DMS 273 (cell line): ENCODE measurements around the gene IL1RAPL1.
A peak's percentile ranks its signal among the peaks of the same experiment; 100 is the strongest.

Experiments
- DNase-seq: peaks from one replicate; lab custom pipeline; 2025; ENCODE audit not compliant: unreplicated experiment; lab: John Stamatoyannopoulos, UW

IL1RAPL1 gene

DNA sequence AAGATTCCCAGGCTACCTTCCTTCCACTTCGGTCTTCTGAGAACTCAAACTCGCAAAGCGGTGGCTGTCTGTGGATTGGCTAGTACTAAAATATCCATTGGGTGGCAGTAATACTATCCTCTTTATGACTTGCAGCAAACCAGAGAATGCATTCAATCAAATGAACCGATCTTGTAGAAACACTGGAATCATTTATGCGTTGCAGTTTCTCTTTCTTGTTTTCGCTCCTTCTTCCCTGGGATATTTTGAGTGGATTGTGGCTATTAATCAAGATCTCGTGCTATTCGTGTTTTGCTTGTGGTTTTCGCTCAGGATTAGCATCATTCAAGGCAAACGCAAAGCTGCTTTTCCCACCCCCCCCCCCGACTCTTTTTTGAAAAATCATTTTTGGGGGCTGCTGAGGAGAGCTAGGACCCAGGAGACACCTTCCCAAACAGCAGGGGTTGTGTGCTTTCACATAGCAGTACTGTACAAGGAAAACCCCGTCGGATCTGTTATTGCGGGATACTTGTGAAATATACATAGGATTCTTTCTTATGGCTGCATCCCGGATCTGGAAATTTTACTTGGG lies at the start of gene IL1RAPL1:
IL1RAPL1 (plus strand) TSS at position 466 of the 571 bp plus-strand sequence.
- DNase-seq: no peak

DNA sequence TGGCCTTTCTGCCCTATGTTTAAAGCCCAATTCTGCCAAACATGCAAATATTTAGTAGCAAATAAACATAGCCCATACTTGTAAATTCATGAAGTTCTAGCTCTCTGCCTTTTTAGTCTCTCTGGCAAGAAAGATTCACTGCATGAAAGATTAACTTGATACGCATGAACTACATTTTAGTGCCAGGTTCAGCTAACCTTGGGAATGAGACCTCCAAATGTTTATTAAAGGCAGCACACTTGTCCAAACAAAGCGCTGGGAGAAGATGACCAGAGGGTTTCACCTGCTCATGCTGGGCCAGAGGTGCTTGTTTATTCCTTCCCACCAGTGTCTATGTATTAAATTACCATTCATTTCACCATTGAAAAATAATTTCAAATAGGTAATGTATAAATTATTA lies 44.5 kb upstream of the IL1RAPL1 start:
- no peak for DNase-seq

DNA sequence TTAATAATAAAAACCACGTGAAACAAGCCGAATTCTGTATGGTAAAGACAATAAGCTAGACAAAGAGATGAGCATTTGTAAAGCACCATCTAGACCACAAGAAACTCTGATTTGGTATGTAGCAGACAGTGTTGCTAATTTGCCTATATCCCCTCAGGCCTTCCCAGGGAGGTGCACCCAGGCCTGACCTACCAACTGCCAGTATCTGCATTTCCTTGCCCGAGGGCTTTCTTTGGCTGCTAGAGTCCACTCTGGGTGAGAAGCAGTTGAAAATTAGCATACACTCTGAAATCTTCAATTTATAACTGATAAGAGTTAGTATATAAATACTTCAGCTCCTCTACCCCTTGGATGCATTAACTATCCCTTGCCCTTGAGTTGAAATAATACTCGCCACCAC lies 37.4 kb upstream of the IL1RAPL1 start:
- no peak for DNase-seq

DNA sequence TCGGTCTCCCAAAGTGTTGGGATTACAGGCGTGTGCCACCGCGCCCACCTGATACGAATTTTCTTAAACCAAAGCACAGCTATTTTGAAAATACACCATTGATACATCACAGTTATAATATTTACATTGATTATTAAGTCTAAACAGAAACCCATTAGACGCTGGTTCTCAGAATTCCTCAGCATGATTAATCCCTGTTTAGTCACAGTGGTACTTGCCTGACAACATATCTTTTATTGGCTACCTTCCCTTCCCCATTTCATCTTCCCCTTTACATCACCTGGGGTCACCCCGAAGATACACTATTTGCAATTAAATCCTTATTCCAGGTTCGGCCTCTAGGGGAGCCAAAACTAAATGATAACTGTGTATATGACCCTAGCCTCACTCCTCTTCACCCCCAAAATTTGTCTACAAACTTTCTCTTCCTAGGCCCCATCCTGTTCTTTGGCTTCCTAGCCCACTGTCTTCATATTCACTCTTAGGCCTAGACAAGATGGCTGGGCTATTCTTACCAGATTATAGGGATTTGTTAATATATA lies 36.8 kb upstream of the IL1RAPL1 start:
- no peak for DNase-seq

DNA sequence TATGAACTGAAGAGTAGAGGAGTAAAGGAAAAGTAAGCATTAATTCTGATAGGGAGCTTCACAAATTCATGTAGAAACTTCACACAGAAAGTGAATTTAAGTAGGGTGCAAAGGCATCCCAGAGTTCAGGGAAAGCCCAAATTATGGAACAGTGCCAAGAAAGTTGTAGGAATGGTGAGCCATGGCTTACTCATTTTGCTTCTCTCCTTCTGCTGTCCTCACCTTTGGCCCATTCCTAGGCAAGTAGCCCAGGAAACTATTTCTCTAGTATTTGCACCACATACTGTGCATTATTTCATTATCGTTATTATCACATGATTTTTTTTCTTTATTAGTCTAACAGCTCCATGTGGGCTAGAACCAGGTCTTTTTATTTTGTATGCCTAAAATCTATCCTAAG lies 34.9 kb upstream of the IL1RAPL1 start:
- peak; percentile 0 for DNase-seq

DNA sequence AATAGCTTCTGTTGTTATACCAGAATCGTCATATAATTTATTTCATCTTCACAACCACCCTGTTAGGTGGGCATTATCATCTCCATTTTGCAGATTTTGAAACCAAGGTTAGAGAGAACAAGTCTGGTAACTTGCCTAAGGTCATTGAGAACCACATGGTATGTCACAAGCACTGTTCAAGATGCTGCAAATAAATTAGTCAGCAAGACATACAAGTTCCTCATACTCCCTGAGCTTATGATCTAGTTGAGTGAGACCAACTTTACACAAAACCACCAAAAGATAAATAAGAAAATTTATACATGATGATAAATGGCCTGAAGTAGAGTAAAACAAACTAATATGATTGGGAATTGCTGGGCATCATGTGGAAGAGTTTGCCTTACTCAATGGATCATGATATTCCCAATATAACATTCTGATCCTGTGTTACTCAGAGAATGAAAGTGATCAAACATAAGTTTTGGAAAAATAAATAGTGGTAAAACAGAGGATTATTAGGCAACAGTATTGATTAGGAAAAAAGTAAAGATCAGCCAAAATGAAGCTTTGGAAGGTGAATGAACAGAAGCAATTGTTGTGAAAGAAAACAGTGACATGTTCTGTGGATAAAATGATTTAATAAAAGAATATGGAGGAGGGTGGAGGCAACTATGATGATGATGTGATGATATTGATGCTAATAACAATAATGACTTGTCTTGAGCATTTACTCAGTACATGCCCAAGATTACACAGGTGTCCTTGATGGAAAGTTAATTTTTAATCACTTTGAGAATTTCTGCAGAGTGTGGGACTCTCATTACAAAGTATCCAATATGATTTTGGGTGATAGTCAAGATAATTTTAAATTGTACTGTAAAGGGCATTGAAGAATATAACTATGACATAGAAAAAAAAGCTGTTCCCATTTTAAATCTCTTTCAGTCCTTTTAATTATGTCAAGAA lies 34.1 kb upstream of the IL1RAPL1 start:
- no peak for DNase-seq

DNA sequence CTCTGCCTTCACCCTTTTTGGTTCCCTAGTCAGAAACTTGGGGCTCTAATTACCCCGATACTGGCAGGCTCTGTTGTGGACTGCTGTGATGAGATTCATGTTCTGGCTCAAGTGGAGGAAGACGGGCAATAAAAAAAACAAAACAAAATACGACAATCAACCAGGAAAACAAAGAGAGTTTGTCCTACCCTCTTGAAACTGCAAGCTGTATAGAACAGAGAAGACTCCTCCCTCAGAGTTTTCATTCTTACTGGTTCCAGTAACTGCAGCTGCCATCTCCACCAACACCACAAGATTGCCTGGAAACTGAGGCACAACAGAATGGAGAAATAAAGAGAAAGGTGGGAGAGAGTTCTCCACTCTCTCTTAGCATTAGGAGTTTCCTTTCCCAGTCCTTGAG lies 11.1 kb upstream of the IL1RAPL1 start:
- no peak for DNase-seq

DNA sequence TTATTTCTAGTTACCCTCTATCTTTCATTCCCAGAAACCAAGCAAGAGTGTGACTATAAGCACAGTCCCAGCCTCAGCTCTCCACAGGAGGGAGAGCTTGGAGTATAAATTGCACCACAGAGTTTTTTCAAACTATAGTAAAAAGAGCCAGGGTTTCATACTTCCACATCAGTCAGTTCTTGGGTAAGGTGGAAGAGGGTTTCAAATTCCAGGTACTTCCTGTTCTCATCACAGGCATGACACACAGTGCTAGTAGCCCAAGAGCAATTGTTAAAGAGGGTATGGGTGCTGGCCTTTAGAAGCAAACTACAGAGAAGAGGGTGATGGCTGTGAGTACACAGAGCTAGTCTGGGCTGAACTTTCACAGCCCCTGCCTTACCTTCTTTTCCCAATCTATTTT lies 5.7 kb upstream of the IL1RAPL1 start:
- no peak for DNase-seq

DNA sequence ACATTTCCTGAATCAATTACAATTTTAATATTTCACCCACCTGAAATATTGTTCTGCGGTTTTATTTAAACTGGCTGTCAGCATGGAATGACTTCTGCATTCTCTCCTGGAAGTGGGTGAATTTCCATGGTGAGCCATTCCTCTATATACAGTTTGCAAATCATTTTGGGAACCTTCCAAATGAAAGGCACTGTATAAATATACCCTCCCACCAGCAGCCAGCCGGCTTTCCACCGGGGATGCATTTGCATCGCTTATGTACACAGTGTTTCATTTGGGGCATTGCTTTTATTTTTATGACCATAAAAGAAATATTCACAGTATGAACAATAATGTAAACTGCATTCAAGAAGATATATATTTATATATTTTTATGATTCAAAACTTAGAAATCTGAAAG lies 4.7 kb upstream of the IL1RAPL1 start:
- DNase-seq: no peak

DNA sequence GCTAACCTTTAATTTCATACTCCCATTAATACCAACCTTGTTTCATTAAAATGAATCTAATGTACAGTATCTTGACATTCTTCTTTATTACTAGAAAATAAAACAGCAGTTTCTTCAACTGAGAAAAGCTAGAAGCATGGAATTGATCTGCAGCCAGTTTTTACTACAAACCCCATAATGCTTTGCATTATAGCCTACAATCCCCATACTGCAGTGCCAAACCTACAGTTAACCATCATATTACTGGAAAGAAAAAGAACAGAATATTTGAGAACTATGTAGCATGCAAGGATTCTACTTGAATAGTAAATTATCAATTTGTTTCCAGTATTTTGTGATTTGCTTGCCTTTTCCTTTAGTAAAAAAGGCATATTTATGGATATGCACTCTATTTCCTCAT lies 3.2 kb upstream of the IL1RAPL1 start:
- DNase-seq: no peak

DNA sequence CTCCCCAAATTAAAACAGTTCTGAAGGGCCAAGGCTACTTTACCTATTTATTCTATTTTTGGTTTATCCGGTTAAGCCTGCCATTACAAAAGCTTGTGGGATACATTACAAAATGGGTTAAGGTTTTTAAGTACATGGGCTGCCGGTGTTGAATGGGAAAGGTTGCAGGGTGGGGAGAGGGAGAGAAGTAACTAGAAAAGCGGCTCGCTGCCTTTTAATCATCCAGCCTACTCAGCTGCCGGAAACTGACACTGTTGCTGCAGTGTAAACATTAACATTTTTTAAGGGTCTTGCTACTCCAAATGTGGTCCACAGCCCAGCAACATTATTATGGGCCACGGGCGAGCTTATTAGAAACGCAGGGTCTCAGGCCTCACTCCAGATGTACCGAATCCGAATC lies 1.5 kb upstream of the IL1RAPL1 start:
- no peak for DNase-seq

DNA sequence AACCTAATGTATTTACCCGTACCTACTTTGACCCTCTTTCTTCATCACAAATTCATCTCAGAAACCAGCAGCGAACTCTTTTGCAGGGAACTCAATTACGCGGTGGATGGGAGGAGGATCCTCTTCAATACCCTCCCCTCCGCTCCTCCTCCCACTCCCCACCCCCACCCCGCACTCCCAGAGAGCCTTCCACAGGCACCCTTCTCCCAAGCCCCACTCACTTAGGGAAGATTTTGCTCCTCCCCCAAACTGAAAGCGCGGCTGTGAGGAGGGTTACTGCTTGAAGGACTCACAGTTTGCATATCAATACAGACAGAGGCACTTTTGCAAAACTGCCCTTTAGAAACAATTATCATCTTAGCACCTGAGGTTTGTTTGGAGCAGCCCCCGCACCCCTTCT lies 960 bp upstream of the IL1RAPL1 start:
- no peak for DNase-seq

DNA sequence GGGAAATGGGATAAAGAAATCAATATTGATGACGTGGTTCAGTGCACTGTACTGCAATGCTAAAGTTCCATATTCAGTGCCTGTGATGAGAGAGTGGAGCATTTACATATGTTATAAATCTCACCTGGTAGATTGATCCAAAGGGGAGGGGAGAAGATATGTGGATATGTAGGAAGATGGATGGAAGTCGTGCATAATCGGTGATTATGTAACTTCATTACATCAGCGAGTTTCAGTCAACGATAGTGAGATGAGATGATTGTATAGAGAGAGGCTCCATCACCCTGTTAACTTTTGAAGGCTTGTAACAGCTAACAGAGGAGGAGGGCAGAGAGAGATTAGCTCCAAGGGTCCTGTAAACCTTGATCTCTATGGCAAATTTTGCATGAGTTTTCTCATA lies 1.8 kb downstream of the IL1RAPL1 start:
- DNase-seq: no peak

DNA sequence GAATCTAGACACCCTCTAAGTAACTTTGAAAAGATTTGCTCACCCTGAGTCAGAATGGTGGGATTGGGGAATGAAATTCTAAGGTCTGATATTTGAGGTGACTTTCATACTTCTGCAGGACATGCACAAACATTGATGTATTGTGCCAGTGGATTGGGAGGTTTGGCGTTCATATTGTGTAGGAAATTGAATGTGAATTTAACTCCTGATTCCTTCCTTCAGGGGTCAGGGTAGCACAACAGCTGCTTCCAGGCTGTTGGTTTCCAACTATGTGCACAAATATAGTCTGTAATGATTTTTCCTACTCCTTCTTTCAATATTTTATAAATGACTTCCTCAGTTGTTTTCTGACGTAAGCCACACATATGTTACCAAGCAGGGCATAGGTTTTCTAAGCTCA lies 3.1 kb downstream of the IL1RAPL1 start:
- DNase-seq: no peak

DNA sequence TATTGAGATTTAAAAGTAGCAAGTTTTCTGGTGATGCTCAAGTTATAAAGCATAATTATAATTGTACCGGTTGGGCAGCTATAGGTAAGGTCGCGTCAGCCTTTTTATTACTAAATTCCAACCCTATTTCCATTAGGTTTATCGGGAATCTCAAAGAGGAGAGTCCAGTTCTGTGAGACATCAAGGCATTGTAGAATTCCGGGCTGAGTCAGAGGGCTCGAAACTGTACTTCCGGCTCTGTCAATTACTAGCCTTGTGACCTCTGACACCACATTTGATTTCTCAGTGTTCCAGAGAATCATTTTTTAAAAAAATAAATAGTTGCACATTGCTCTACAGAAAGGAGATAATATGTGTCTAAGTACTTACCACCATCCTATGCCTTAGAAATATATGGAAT lies 4.3 kb downstream of the IL1RAPL1 start:
- DNase-seq: no peak

DNA sequence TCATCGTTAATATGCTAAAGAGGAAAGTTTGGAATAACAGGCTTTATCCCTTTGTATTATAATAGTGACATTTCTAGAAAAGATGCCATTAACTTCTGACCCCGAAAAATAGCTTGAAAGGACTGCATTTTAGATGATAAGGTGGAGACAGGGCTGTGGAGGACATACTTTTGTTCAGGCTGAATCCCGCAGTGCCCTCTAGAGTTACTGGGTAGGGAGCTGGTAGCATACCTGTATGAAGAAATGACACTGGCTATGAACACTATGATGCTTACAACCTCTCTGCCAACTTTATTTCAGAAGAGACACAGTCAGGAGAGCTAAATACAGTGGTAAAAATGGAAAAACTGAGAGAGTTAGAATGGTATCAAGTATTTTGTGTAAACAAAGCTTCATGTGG lies 8.1 kb downstream of the IL1RAPL1 start:
- no peak for DNase-seq

DNA sequence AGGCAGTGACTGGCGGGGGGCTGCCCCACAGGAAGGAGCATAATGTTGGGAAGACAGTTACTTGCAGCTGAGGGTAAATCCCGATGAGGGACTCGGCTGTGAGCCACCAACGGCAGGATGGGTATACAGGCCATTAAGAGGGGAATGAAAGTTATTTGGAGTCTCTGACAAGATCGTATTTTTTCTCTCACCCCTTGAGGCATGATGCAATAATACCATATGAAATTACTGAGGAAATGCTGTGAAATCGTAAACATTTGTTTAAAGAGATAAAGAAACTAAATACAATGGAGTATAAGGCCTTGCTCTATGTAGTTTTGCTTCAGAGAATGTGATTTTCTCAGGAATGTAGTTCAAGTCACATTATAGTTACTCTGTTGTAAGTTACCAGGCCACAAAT lies 12.7 kb downstream of the IL1RAPL1 start:
- no peak for DNase-seq

DNA sequence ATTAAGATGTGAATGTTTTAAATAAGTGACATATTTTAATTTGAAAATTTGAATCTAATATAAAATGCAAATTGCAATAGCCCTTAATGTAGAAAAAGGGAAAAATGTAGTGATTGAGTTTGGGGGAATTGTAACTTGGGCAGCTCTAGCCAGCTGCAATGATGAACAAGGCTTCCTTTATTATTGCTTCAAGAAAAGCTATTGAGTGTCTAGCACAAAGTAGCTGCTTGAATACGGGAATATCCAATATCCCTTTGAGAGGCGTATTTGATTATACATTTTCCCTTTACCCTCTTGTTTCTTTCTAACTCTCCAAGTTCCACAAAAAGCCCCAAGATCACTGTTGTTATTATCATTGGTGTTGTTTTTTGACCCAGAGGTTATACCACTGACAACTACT lies 21.8 kb downstream of the IL1RAPL1 start:
- DNase-seq: no peak

DNA sequence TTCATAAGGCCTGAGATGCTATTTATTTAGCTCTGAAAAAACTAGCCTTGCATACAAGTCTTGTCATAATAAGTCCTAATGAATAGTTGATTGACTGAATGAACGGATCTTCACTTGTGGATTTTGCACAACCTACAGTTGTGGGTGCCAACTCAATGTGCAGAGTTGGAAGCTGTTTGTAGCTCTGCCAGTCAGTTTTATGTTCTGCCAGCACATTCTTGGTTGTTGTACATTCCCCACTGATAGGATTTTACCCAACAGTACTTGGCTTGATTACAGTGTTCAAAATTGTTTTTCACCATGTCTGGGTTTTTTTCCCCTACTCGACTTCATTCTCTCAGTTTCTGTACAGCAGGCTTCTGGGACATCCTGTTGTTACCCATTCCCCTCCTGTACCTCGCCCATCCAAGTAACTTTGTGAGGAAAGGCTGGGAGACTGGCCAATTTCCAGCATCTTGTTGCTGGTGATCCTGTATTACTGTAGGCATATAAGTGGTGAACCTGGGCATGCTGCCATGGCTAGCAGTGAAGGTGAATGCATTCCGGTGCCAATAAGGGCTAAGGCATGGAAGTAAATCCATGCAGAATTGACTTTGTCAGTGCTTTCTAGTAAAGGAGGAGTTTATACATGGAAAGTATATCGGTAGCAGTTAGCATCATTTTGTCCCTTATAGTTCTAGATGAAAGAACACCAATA lies 22.8 kb downstream of the IL1RAPL1 start:
- no peak for DNase-seq

DNA sequence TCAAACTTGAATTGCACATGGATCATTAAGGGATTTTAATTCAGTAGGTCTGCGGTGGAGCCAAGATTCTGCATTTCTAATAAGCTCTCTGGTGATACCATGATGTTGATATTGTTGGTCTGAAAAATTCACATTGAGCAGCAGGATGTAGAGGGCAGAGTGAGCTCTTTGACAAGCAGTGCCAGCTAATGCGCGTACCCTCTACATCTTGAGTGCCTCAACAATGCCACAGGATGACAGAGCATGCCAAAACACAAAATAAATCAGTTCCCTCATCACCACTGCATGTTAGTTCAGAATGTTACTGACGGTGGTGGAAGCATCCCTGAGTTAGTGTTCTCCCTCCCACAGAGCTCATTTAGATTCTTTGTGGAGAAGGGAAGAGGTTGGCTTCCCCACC lies 23.5 kb downstream of the IL1RAPL1 start:
- no peak for DNase-seq

DNA sequence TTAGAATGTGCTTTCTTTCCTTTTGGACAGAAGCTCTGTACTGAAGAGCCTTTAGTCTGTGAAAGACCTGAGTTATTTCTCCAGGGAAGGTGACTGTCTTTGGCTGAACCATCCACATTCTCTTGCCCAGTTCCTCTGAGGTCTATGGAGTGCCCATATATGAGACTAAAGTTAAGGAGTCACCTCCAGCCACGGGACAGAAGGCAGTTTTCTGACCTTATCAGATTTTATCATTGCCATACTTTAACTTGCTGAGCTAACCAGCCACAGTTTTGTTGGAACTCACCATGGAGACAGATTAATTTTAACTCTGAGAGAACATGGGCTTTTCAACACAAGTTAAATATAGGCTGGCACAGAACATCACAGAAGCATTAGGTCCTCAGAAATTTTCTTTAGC lies 26.3 kb downstream of the IL1RAPL1 start:
- DNase-seq: no peak

DNA sequence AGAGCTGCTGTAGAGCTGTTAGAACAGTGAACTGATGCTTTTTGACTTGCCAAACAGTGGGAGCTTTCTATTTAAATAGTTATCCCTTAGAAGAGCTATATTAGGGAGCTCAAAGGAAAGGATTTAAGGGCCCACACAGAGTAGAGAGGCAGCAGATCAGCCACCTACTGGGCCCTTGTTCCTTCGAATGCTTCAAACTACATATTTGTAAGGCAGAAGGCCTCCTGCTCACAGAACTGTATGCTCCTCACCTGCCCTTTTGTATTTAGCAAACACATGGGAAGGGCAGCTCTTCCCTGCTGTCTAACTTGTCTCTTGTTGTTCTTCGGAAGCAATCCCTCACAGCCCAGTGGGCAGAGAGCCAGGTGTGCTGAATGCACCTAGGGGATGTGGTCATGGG lies 38.0 kb downstream of the IL1RAPL1 start:
- no peak for DNase-seq
